ENCODE measurements around the gene RGS3.

GRCh38 chr9:113476511-113476916 is 13.0 kb downstream of the RGS3 start:
- TF ChIP-seq, protein P1, sequence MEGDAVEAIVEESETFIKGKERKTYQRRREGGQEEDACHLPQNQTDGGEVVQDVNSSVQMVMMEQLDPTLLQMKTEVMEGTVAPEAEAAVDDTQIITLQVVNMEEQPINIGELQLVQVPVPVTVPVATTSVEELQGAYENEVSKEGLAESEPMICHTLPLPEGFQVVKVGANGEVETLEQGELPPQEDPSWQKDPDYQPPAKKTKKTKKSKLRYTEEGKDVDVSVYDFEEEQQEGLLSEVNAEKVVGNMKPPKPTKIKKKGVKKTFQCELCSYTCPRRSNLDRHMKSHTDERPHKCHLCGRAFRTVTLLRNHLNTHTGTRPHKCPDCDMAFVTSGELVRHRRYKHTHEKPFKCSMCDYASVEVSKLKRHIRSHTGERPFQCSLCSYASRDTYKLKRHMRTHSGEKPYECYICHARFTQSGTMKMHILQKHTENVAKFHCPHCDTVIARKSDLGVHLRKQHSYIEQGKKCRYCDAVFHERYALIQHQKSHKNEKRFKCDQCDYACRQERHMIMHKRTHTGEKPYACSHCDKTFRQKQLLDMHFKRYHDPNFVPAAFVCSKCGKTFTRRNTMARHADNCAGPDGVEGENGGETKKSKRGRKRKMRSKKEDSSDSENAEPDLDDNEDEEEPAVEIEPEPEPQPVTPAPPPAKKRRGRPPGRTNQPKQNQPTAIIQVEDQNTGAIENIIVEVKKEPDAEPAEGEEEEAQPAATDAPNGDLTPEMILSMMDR (conservative IDR thresholded peaks at IDR 0.05 in 1 of 2, IDR thresholded peaks at IDR 0.05 in 1 of 2; ENCODE audit: extremely low read depth in 1 of 2, insufficient read depth in 1 of 2, low read depth in 1 of 2, low read length in 2 of 2): no peak
- no peak for TF ChIP-seq EZH2 (IDR thresholded peaks at IDR 0.05; ENCODE audit: borderline replicate concordance, low read length)
